H4 (cell line): ENCODE measurements around the gene NANOS1. TPM values are rescaled to one million over a fixed set of nuclear protein-coding genes. Genes with fewer than 3 reads are reported as not detected.
"Not testable (repeated sequence)": the region's sequence is repeated elsewhere in the genome, so short reads cannot be mapped to it uniquely, and the experiment has no call there.

Experiments used
- DNase-seq: peaks from one replicate; pipeline ENCODE4 v3.0.0-alpha.2; 2015; ENCODE audit warnings: low spot score
- total RNA-seq: library from RNA; depleted of rRNA; stranded (reverse); fragments of >200 nt; shearing (Covaris generic); gene quantifications from 2 replicates; pipeline ENCODE4 v1.2.3, GENCODE V29; 2014

The NANOS1 gene
- total RNA-seq, 1 experiment from 2014 or later = 6.7 TPM

DNA sequence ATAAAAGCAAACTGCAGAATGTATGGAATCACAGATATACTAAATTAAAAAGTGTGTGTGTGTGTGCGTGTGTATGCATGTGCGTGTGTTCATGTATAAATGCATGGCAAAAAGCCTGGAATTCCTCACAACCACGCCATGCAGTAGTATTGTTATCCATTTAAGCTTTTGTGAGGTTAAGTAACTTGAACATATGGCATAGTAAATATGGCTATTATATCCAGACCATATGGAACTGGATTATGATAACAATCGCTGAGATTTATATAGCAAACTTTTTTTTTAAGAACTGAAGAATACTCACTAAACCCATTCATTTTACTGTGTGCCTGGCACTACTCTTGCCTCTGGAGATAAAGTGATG lies 22.3 kb upstream of the NANOS1 start:
- no peak for DNase-seq

DNA sequence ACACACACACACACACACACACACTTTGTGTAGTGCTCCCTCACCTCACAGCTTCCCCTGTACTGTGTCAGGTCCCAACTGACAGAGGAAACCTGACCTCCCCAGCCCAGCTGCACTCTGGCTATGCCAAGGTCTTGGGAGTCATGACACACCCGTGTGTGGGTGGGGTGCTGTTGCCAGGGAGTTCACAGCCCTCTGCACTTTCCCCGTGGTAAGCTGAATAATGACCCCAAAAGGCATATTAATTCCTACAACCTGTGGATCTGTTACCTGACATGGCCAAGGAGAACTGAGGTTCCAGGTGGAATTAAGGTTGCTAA lies 8.9 kb upstream of the NANOS1 start:
- DNase-seq = no peak

DNA sequence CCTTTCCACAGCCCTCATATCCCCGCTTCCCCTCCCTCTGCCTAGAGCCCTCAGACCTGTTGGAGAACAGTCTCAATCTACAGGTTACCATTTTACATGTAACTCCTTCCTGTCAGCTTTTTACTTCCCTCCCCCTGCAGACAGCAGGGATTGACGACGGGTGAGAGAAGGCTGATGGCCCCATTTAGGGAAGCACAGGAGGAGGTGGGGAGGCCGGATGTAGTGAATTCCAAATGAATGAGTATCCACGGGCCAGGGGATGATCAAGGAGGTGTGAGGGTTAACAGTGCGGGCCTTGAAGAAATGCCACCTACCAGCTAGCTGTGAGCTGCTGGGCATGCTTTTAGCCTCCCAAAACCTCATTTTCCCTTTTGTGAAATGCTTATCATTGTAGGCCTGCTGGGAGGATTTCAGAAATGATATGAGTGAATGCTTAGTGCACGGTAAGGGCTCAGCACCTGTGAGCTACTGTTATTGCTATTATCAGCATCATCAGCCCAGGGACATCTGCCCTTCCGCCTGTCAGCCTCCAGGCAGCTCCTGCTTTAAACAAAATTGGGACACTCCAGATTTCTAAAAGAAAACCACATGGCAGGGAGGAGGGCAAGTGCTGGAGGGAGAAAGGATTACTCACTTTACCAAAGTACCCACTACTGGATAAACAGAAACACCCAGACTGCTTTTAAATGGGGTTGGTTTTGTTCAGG lies 6.5 kb upstream of the NANOS1 start:
- peak; percentile 82 for DNase-seq

DNA sequence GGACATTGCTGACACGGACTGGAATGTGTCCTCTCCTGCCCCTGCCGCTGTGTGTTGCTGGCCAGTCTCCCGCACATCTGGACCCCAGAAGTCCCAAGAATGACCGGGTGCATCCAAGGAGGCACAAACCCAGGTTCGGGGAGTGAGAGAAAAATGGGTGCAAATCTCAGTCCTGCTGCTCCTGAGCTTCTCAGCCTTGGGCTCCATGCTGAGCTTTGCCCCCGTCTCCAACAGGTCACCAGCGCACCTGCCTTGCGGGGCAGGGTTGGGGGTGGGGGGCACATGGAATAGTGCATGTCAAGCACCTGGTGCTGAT lies 6.0 kb upstream of the NANOS1 start:
- DNase-seq = no peak

DNA sequence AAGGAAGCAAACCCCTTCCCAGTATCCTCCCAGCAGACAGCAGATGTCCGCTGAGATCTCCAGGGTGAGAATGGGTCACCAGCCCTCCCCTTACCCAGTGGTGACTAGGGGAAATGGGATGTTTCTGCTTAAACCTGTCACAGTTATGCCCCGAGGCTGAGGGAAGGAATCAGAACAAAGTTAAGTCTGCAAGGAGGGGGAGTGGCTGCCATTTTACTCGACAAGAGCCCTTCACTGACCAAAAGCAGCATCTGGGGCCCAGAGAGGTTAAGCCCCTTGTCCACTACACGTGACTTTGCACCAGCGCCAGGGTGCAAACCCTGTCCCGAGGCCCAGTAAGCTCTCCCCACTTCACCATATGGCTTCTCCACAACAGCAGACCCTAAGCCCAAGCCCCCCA lies 4.6 kb upstream of the NANOS1 start:
- DNase-seq = no peak

DNA sequence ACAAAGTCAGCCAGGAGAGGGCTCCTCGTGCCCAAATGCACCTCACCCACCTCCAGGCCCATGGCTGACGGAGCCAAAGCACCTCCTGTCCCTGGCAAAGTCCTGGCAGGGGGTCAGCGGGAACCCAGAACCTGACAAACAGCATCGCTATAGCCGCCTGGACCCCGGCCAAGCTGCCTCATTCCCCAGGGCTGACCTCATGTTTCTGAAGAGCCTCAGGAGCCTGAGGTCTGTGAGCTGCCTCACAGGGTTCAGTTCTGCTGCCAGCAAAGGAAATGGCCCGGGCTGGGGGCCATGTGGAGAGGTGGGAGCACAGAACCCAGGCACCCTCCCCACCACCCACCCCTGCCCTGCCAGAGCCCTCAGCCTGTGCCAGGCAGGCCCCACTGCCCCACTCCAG lies 4.2 kb upstream of the NANOS1 start:
- peak; percentile 75 for DNase-seq

DNA sequence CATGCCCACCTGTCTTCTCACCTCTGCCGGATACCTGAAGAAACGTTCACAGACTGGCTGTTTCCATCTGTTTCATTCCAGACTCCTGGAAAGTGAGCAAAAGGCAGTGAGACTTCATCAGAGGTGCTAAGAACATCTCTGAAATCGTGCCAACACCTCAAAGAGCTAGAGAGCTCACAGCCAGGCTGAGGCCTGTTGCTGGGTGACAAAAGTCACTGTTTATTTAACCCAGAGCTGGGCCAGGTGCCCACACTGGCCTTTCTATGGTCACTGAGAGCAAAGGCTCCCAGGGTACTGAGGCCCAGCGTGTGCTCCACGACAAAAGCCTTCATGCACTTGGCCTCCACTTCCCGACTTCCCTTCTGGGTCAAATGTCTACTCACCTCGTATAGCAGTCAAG lies 3.7 kb upstream of the NANOS1 start:
- DNase-seq = no peak

DNA sequence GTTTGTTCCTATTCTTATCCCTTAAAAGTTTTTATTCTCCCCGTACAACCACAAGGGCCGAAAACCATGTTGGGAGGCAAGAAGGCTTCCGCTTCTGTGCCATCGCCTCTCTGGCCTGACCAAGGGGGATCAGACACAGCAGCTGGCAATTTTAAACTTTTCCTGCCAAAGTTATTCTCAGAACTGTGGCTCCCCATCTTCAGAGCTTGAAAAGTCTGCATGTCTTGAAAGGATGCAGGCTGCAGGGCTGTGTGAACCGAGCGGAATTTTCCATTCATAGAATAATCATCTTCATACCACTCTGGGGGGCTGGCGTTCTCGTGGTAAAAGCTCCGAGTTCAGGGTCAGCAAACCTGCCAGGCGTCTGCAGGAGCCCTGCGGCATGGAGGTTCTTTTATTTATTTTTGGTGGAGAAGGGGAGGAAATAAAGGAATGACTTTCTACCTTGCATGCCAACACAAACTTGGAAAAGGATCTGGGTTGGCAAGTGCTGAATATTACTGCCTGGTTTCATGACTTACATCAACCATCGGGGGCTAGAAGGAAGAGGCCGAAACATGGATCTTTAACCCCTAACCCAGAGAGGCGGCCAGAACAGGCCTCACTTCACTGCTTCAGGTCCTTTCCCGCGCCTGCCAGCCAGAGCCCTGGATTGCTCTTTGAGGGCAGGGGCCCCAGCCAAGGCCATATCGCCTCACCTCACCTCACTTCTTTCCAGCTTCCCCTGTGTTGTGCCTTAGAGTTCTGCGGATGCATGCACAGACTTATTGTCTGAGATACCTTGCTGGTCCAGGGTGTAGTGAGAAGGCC lies 3.0 kb upstream of the NANOS1 start:
- DNase-seq = no peak

DNA sequence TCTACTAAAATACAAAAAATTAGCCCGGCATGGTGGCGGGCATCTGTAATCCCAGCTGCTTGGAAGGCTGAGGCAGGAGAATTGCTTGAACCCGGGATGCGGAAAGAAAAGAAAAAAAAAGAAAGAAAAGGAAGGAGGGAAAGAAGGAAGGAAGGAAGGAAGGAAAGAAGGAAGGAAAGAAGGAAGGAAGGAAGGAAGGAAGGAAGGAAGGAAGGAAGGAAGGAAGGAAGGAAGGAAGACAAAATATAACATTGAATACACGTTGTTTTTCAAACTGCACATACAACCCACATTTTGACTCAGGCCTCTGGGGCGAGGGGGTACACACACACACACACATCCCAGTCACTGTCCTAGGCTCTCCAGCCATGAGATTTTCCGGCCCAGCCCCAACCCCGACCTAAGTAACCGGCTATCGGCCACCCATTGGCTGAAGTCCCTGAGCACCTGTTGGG lies 1.0 kb upstream of the NANOS1 start:
- not testable (repeated sequence) for DNase-seq

DNA sequence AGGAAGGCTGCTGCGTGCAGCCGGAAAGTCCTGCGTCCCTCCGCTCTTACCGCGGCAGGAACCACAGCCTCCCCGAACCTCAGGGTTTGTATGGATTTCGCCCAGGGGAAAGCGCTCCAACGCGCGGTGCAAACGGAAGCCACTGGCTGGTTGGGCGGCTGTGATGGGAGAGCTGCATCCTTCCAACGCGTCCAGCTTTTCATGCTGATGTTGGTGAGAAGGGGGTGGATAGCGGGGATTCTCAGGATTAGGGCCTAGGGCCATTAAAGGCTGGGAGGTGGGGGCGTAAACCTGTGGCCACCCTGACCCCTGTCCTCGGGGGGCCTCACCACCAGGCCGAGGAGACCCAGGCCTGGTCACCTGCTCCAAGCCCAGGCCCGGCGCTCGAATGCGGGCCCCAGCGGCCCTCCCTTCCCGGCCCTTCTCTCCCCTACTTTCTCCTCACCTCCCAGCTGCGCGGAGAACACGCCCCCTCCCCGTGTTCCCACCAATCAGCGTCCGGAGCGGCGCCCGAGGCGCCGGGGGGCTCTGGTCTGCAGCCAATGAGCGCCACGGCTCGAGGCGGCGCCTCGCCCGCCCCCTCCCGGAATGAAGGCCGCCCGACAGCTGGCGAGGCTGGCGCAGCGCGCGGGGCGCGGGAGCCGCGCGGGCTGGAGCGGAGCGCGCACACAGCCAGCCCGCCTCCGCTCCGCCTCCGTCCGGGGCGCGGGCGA lies 458 bp upstream of the NANOS1 start:
- peak; percentile 57 for DNase-seq

DNA sequence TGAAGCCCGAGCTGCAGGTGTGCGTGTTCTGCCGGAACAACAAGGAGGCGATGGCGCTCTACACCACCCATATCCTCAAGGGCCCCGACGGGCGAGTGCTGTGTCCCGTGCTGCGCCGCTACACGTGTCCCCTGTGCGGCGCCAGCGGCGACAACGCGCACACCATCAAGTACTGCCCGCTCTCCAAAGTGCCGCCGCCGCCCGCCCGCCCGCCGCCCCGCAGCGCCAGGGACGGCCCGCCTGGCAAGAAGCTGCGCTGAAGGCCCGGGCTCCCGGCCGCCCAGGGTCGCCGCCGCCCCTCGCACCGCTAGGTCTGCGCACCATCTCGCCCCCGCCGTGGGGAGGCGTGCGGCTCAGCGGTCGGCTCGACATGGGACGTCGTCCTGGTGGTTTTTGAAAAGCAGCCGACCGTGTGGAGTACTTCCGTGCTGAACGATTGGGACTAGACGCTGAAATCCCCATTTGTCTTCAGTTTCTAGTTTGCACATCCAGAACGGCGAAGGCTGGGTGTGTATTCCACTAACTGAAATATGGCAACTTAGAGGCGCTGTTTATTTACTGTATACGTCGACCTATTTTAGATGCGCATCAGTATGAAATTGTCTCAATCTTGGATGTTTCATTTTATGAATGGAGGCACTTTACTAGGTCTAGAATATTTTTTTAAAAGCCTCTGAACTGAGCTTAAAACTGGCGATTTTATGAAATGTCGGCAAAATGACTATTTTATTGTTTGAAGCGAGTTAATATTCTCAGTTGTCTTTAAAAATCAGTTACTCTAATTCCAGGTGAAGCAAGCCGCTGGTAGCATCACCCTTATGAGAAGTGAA lies 1.1 kb downstream of the NANOS1 start:
- DNase-seq = peak; percentile 50

DNA sequence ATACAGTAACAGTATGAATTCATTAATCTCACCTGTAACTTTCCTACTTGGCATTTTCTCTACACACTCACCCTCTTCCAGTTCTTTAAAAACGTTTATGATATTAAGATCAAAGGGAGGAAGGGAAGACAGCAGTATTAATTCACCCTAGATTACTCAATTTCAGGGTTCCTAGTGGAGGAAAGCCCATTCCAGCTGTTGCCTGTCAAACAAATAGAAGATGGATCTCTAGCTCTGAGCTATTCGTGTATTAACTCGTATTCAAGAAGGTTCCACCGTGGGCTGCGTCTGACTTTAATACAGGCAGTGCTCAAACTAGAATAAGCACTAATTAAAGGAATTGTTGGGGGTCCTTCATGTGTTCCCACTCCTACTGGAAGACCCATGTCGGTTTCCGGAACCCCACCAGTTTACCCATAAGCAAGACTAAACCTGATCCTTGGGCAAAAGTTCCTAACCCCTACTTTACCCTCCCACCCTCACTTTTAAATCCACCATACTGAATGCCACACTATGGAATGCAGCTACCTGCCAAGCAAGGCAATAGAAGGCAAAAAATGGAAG lies 2.1 kb downstream of the NANOS1 start:
- DNase-seq = no peak

DNA sequence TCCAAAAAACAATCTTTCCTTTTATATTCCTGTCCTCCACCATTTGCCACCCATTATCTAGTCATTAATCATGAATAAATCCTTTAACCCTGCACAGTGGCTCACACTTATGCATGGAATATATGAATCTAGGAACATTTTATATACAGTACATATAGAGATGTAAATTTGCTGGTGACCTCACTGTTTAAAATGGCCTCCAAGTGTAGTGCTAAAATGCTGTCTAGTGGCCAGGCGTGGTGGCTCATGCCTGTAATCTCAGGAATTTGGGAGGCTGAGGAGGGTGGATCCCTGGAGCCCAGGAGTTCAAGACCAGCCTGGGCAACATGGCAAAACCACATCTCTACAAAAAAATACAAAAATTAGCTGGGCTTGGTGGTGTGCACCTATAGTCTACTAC lies 9.6 kb downstream of the NANOS1 start:
- DNase-seq = no peak

DNA sequence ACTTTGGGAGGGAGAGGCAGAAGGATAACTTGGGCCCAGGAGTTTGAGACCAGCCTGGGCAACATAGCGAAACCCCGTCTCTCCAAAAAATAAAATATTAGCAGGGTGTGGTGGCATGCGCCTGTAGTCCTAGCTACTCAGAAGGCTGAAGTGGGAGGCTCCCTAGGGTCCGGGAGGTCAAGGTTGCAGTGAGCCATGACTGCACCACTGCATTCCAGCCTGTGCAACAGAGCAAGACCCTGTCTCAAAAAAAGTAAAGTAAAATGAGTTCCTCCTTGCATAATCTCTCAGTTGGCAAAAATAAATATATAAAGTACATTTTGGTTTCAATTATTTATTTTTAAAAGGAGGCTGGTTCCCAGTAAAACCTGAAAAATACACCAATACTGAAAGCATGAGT lies 11.8 kb downstream of the NANOS1 start:
- no peak for DNase-seq

DNA sequence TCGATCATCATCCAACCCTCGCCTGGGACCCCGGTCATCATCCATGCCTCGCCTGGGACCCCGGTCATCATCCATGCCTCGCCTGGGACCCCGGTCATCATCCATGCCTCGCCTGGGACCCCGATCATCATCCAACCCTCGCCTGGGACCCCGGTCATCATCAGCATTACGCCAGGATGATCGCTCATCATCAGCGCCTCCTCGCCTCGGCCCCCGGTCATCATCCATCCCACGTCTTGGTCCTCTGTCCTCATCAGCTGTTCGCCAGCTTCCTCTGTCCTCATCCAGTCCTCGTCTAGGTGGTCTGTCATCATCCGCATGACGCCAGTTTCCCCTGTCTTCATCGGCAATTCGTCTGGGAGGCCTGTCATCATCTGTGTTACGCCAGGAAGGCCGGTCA lies 12.7 kb downstream of the NANOS1 start:
- no peak for DNase-seq

DNA sequence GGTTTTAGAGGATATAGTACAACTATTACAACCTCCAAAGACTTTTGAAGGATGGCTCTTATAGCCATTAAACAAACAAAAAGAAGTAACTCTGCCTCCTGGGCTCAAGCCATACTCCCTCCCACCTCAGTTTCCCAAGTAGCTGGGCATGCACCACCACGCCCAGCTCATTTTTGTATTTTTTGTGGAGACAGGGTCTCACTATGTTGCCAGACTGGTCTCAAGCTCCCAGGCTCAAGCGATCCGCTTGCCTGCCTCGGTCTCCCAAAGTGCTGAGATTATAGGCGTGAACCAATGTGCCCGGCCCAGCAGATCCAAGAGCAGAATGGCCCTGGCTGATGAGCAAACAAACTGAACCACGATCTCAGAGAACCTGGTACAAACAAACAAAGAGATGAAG lies 16.0 kb downstream of the NANOS1 start:
- no peak for DNase-seq

DNA sequence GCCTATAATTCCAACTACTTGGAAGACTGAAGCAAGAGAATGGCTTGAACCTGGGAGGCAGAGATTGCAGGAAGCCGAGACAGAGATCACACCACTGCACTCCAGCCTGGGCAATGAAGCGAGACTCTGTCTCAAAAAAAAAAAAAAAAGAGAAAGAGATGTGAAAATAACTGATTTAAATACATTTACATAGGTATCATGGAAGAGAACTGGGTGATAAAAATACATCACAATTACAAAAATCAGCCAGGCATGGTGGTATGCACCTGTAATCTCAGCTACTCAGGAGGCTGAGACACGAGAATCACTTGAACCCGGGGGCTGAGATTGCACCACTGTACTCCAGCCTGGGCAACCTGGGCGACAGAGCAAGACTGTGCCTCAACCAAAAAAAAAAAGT lies 19.8 kb downstream of the NANOS1 start:
- DNase-seq = no peak

DNA sequence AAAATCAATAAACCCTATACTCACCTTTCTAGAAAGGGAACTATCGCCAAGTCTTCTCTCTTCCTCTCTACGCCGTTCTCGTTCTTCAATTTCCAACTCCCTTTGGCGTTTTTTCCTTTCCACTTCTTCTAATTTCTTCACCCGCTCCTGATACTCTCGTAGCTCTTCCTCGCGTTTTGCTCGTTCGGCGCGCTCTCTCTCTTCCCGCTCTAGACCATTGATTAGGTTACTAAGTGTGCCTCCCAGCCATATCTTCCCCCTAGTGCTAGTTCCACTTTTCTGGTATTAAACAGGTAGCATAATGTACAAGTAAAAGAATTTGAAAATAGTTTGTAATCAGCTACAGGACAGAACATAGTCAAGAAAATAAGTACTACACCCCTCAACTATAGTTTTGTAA lies 20.3 kb downstream of the NANOS1 start:
- no peak for DNase-seq

DNA sequence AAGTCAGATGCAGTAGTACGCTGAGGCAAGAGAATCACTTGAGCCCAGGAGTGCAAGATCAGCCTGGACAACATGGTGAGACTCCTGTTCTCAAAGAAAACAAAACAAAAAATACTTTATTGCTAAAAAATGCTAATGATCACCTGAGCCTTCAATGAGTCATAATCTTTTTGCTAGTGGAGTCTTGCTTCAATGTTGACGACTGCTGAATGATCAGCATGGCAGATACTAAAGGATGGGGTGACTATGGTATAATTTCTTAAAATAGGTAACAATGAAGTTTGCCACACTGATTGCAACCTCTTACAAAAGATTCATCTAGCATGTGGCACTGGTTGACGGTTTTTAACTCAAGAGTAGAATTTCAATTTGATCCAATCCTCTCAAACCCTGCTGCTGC lies 22.3 kb downstream of the NANOS1 start:
- DNase-seq = no peak

DNA sequence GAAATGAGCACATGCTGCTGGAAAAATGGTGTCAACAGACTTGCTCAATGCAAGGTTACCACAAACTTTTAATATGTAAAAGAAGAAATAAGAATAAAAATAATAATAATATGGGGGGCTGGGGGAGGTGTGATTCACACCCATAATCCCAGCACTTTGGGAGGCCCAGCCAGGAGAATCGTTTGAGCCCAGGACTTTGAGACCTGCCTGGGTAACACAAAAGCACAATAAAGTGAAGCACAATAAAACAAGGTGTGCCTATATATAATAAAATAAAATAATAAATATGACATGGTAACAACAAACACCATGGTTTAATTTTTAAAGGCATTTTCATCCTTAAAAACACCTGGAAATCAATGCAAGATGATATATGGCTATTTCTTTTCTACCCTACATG lies 26.0 kb downstream of the NANOS1 start:
- no peak for DNase-seq

DNA sequence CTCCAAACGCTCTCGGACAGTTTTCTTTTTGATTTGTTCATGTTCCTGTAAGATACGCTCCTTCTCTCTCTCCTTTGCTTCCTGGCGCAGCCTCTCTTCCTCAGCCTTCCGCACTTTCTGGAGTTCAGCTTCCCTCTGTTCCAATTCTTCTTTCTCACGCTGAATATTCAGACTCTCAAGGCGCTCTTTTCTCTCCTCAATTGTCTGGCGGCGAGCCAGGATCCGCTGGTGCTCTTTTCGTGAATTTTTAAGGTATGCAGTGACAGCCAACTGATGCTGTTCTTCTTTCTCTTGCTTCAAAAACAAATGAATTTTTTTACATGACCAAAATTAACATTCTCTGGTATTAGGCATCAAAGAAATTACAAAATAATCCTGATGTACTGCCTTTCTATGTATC lies 28.5 kb downstream of the NANOS1 start:
- DNase-seq = no peak

DNA sequence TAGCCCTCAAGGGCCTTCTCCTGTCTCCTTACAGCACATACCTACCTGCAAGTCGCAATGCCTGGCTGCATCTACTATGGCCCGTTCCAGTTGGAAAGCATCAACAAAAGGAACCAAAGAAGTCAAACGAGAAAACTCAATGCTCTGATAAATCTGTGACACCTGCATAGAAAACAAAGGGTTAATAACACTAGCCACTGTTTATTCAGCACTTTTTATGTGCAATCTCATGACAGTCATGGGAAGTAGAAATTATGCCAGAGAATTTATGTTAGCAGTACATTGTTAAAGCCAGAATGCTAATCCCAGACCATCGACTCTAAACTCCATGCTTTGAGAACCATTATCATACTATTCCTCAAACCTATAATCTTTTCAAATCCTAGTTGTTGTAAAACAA lies 30.0 kb downstream of the NANOS1 start:
- DNase-seq = no peak
